Adrenal gland (tissue), 12 donors: ENCODE measurements around the gene ETFRF1. TPM values are rescaled to one million over a fixed set of nuclear protein-coding genes. Genes with fewer than 3 reads are reported as not detected.

ENCODE experiments used
- DNase-seq, 7 donors: peaks; one replicate each; pipeline ENCODE4 v3.0.0-alpha.2; 2019 to 2020
- H3K27ac ChIP-seq, 5 donors: fragments of 200-600 bp; sonication (generic) in 4 of 5; 1 replicate in 3 of 5; 2 replicates in 2 of 5; pipeline versions ENCODE4 v1.5.1 to v1.8.0; 2016 to 2020; ENCODE audit warnings: mild to moderate bottlenecking in 1 of 5
- H3K27me3 ChIP-seq: fragments of 200-600 bp; 2 replicates; pipeline ENCODE4 v1.8.0; 2021
- H3K36me3 ChIP-seq, 2 donors: fragments of 200-600 bp; replicated peaks in 1 of 2; 1 replicate in 1 of 2; 2 replicates in 1 of 2; pipeline versions ENCODE4 v1.5.1 to v1.8.0; 2018 to 2022
- H3K4me1 ChIP-seq, 2 donors: fragments of 200-600 bp; replicated peaks in 1 of 2; 1 replicate in 1 of 2; 2 replicates in 1 of 2; pipeline versions ENCODE4 v1.5.1 to v1.8.0; 2018 to 2021
- H3K4me3 ChIP-seq, 4 donors: fragments of 200-600 bp; sonication (generic) in 3 of 4; one replicate each; pipeline ENCODE4 v1.5.1; 2016 to 2018
- H3K9me3 ChIP-seq, 3 donors: fragments of 200-600 bp; sonication (generic) in 1 of 3; replicated peaks in 1 of 3; 1 replicate in 2 of 3; 2 replicates in 1 of 3; pipeline versions ENCODE4 v1.5.1 to v1.8.0; 2016 to 2021
- CTCF ChIP-seq, 6 experiments: fragments of 450-650 bp in 4 of 6; fragments of 200-600 bp in 2 of 6; sonication (generic) in 1 of 6; IDR thresholded peaks; 1 replicate in 5 of 6; 2 replicates in 1 of 6; pipeline versions ENCODE4 v1.5.1 to v1.8.0; 2016 to 2021; ENCODE audit warnings: antibody characterized with exemption in 6 of 6, mild to moderate bottlenecking in 2 of 6, moderate library complexity in 1 of 6
- POLR2A ChIP-seq, 2 donors: fragments of 450-650 bp; IDR thresholded peaks; one replicate each; pipeline ENCODE4 v1.6.1; 2017; ENCODE audit warnings: antibody characterized with exemption in 2 of 2, mild to moderate bottlenecking in 2 of 2, moderate library complexity in 1 of 2
- WGBS, 4 donors: extraction: QIAGEN DNeasy Blood & Tissue Kit in 2 of 4; methylation state at CpG; one replicate each; pipeline versions ENCODE4 v1.1.5 to v1.1.7; 2013 to 2017; 5-methylcytosine and 5-hydroxymethylcytosine counted together
- intact Hi-C, 2 donors: fragments of 100-400 bp; cut with DNase I; formaldehyde crosslinking; loops; one replicate each; pipeline versions ENCODE4 v1.14.1 to v1.15.0; 2022 to 2023
- polyA plus RNA-seq, 3 donors: library from polyadenylated mRNA; stranded (reverse); fragments of 200-250 nt in 2 of 3; fragments of 350-450 nt in 1 of 3; fragmentation: Illumina TruSeq in 1 of 3; extraction: RNeasy Lipid Tissue Mini Kit (QIAGEN cat#74804) in 1 of 3; gene quantifications; one replicate each; pipeline ENCODE4 v1.2.3, GENCODE V29; 2013 to 2014
- total RNA-seq, 9 donors: library from RNA; depleted of rRNA in 4 of 9; stranded (reverse); fragments of >200 nt in 4 of 9; fragments of 120-200 nt in 1 of 9; fragmentation: NEBNext Ultra II Directional in 1 of 9; extraction: Animal tissue kit (Norgen Biotek cat#: 25700) in 1 of 9; gene quantifications; one replicate each; pipeline versions ENCODE4 v1.1.0 to v1.2.4, GENCODE V29; 2013 to 2023
- donor health status: healthy with polysubstance abuse.
- donor health status: Bipolar disorder and iron deficiency.
- donor health status: DM: yes; HTN: yes; CAD: no.
- donor health status: DM: no; HTN: no; CAD: no.
- donor health status: DM: no; HTN: no; CAD: no.
- donor health status: DM: yes; HTN: yes; CAD: no.

ETFRF1 gene
- total and polyA plus RNA-seq, 12 donors: 29.9 to 140 (median 52.6) TPM

- H3K27me3 ChIP-seq: no peaks in the 10 kb centered on the region
- intact Hi-C loops: loop anchor here in 1 of 2 donors (5.0 kb wide), 1 partner anchor 129 kb away; no protein-coding TSS in a partner anchor
- H3K4me1 ChIP-seq: peaks cover 0 to 12% of the 10 kb centered on the region in 2 donors
- 91 to 97% (median 94%) methylated on average over 3 of the region's 3 CpGs for WGBS, 4 donors
- H3K36me3 ChIP-seq: no peaks in the 10 kb centered on the region
- no peaks in the 10 kb centered on the region for H3K9me3 ChIP-seq
- H3K4me3 ChIP-seq: no peak overlapping the region
- no peak for DNase-seq
- no peak for TF ChIP-seq CTCF (IDR thresholded peaks at IDR 0.05)
- TF ChIP-seq POLR2A (IDR thresholded peaks at IDR 0.05): no peak
- H3K27ac ChIP-seq: no peak overlapping the region
Measured at GRCh38 chr12:25252946-25253345, 57.9 kb downstream of the ETFRF1 start.

DNA sequence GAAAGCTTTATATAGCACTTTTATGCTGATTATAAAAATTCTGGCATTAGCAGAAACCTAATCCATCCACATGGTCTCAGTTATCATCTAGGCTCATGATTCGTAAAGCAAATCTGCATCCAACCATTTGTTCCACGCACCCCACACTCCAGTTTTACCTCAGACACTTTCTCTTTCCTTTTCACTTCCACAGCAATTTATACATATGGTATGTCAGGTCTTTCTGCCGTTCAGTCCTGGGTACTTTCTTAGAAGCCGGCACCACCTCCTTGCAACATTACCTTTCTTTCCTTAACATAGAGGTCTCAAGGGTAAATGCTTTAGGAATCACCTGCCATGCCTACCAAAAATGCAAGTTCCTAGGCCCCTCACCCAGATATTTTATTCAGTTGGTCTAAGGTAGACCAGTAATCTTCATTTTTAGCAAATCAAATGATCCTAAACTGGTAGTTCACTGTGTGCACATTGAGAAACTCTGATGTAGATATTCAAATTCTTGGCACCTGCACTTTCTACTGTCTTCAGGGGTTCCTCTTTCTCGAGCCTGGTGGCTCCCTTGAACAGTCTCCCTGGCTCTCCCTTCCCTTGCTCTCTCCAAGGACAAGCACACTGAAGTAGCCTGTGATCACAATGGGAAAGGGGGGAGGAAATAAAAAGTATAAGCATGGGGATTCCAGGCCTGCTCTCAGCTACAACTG lies 58.5 kb downstream of the ETFRF1 start:
- Histone ChIP-seq H3K27ac (no peak overlapping the region), H3K9me3 (no peaks in the 10 kb centered on the region), H3K27me3 (no peaks in the 10 kb centered on the region), H3K4me1 (peaks cover 0 to 12% of the 10 kb centered on the region in 2 donors), H3K4me3 (no peak overlapping the region), H3K36me3 (no peaks in the 10 kb centered on the region)
- WGBS, 4 donors: 77 to 85% (median 80%) methylated on average over 5 of the region's 5 CpGs
- no peak for TF ChIP-seq CTCF (IDR thresholded peaks at IDR 0.05)
- no peak for TF ChIP-seq POLR2A (IDR thresholded peaks at IDR 0.05)
- no peak for DNase-seq
- intact Hi-C loops: loop anchor here in 1 of 2 donors (5.0 kb wide), 1 partner anchor 129 kb away; no protein-coding TSS in a partner anchor

GRCh38 chr12:25254271-25254880 lies 59.3 kb downstream of the ETFRF1 start:
- TF ChIP-seq POLR2A (IDR thresholded peaks at IDR 0.05): no peak
- no peak for TF ChIP-seq CTCF (IDR thresholded peaks at IDR 0.05)
- intact Hi-C loops: loop anchor here in 1 of 2 donors (5.0 kb wide), 1 partner anchor 128 kb away; no protein-coding TSS in a partner anchor
- no peaks in the 10 kb centered on the region for H3K36me3 ChIP-seq
- no peak overlapping the region for H3K4me3 ChIP-seq
- H3K9me3 ChIP-seq: no peaks in the 10 kb centered on the region
- 88 to 93% (median 92%) methylated on average over 3 to 4 of the region's 4 CpGs for WGBS, 4 donors
- DNase-seq: no peak
- H3K4me1 ChIP-seq: peaks cover 0 to 4% of the 10 kb centered on the region in 2 donors
- H3K27ac ChIP-seq: no peak overlapping the region
- H3K27me3 ChIP-seq: no peaks in the 10 kb centered on the region

Other genes with a start within 250 kb of the ETFRF1 start
- 10 to 100 TPM in 8 of 9 donors, 1 to 10 TPM in 1; 9.4 to 41.5 (median 24.8) TPM for gene BCAT1, start 246.1 kb upstream of the ETFRF1 start, total RNA-seq
- 1 to 10 TPM; 2.1 to 7.9 (median 6.2) TPM for gene BCAT1, start 246.1 kb upstream of the ETFRF1 start, polyA plus RNA-seq
- 1 to 10 TPM in 3 of 9 donors, under 1 TPM in 6; 0.29 to 2.1 (median 0.72) TPM for gene DNAI7, start 77 bp upstream of the ETFRF1 start, total RNA-seq
- 1 to 10 TPM in 2 of 3 donors, under 1 TPM in 1; 0.74 to 2.3 (median 1.8) TPM for gene DNAI7, start 77 bp upstream of the ETFRF1 start, polyA plus RNA-seq
- 10 to 100 TPM in 6 of 9 donors, 1 to 10 TPM in 3; 7.0 to 21.3 (median 12.6) TPM for gene KRAS, start 55.7 kb downstream of the ETFRF1 start, total RNA-seq
- 10 to 100 TPM in 1 of 3 donors, 1 to 10 TPM in 2; 3.6 to 16.9 (median 4.0) TPM for gene KRAS, start 55.7 kb downstream of the ETFRF1 start, polyA plus RNA-seq